GM19467 (cell line): ENCODE data around the gene BSN.

Experiments used
- ATAC-seq: cut with Tn5 transposase; IDR thresholded peaks from one replicate; pipeline ENCODE4 v1.9.1; 2021; ENCODE audit warnings: mild to moderate bottlenecking, moderate library complexity; ENCODE audit not compliant: unreplicated experiment

BSN gene

GRCh38 chr3:49628249-49628648, 74.0 kb downstream of the BSN start:
- no peak for ATAC-seq

- ATAC-seq: no peak
Observed at GRCh38 chr3:49629451-49629850, 75.2 kb downstream of the BSN start.

GRCh38 chr3:49629866-49630265, 75.6 kb downstream of the BSN start:
- no peak for ATAC-seq

GRCh38 chr3:49630784-49631183, 76.5 kb downstream of the BSN start:
- no peak for ATAC-seq

GRCh38 chr3:49634736-49635135, 80.5 kb downstream of the BSN start:
- no peak for ATAC-seq

- ATAC-seq: no peak
Observed at GRCh38 chr3:49636883-49637609, 82.8 kb downstream of the BSN start.

- ATAC-seq: no peak
Observed at GRCh38 chr3:49638445-49638844, 84.2 kb downstream of the BSN start.

- ATAC-seq: no peak
Observed at GRCh38 chr3:49639551-49639950, 85.3 kb downstream of the BSN start.

- no peak for ATAC-seq
Observed at GRCh38 chr3:49641292-49641691, 87.0 kb downstream of the BSN start.

GRCh38 chr3:49641921-49642707, 87.8 kb downstream of the BSN start:
- ATAC-seq: no peak

GRCh38 chr3:49642708-49643145, 88.5 kb downstream of the BSN start:
- ATAC-seq: no peak

GRCh38 chr3:49644684-49645083, 90.4 kb downstream of the BSN start:
- no peak for ATAC-seq

GRCh38 chr3:49646236-49646635, 92.0 kb downstream of the BSN start:
- no peak for ATAC-seq

GRCh38 chr3:49647741-49648140, 93.5 kb downstream of the BSN start:
- no peak for ATAC-seq

GRCh38 chr3:49648354-49649019, 94.2 kb downstream of the BSN start:
- no peak for ATAC-seq

- ATAC-seq: no peak
Observed at GRCh38 chr3:49649576-49649975, 95.3 kb downstream of the BSN start.

- no peak for ATAC-seq
Observed at GRCh38 chr3:49650177-49650576, 95.9 kb downstream of the BSN start.

- ATAC-seq: no peak
Observed at GRCh38 chr3:49650637-49651036, 96.4 kb downstream of the BSN start.

GRCh38 chr3:49652218-49652902, 98.1 kb downstream of the BSN start:
- ATAC-seq: no peak

GRCh38 chr3:49652903-49653415, 98.7 kb downstream of the BSN start:
- ATAC-seq: no peak

GRCh38 chr3:49653621-49654020, 99.3 kb downstream of the BSN start:
- ATAC-seq: no peak
